Kasumi-1 (cell line): ENCODE data around the gene RASA2.

Source experiments
- DNase-seq, 2 experiments: peaks; one replicate each; lab custom pipeline; 2025; lab: John Stamatoyannopoulos, UW

RASA2 gene, protein sequence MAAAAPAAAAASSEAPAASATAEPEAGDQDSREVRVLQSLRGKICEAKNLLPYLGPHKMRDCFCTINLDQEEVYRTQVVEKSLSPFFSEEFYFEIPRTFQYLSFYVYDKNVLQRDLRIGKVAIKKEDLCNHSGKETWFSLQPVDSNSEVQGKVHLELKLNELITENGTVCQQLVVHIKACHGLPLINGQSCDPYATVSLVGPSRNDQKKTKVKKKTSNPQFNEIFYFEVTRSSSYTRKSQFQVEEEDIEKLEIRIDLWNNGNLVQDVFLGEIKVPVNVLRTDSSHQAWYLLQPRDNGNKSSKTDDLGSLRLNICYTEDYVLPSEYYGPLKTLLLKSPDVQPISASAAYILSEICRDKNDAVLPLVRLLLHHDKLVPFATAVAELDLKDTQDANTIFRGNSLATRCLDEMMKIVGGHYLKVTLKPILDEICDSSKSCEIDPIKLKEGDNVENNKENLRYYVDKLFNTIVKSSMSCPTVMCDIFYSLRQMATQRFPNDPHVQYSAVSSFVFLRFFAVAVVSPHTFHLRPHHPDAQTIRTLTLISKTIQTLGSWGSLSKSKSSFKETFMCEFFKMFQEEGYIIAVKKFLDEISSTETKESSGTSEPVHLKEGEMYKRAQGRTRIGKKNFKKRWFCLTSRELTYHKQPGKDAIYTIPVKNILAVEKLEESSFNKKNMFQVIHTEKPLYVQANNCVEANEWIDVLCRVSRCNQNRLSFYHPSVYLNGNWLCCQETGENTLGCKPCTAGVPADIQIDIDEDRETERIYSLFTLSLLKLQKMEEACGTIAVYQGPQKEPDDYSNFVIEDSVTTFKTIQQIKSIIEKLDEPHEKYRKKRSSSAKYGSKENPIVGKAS

GRCh38 chr3:141486746-141487520, at the start of gene RASA2:
Gene RASA2, plus strand, starts transcription at chr3:141487027. Its CDS starts 57 bp downstream, at chr3:141487084.
- DNase-seq = peak; percentile 42 to 51

- no peak for DNase-seq
Measured at GRCh38 chr3:141439589-141439988, 47.2 kb upstream of the RASA2 start.

GRCh38 chr3:141440942-141441341, 45.9 kb upstream of the RASA2 start:
- DNase-seq = no peak

DNA sequence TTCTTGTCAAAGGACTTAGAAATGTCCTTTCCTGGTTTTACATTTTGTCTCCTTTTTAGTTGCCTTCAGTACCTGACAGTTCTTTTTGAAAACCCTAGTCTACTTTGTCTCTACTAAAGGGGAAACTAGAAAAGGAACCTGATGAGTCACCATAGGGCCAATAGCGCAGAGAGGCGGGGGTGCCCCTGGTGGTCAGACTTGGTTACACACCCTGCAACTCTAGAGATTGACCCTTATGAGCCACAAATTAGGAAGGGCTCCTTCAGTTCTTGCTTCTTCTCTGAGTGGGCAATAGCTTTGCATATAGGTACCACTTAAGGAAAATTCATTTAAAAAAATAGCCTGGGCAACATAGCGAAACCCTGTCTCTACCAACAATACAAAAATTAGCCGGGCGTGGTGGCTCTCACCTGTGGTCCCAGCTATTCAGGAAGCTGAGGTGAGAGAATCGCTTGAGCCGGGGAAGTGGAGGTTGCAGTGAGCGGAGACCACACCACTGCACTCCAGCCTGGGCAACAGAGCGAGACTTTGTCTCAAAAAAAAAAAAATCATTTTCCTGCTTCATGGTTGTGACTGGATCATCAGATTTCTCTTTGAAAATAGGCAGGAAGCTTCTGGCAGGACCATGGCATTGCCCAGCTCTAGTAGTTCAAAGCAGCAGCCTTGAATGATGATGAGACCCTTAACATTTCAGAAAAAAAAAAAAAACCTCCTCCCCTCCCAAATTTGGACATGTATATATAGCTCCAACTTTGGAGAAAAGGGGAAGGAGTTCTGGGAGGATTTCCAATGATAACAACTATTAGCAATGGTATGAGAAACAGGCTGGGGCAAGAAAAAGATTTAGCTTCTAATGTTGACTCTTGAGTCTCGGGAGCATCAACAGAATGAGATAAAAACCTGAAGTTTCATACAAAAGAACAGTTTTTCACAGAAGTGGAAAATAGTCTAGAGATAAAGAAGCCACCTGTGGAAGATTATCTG, 45.2 kb upstream of the RASA2 start:
- peak; percentile 90 to 91 for DNase-seq

DNA sequence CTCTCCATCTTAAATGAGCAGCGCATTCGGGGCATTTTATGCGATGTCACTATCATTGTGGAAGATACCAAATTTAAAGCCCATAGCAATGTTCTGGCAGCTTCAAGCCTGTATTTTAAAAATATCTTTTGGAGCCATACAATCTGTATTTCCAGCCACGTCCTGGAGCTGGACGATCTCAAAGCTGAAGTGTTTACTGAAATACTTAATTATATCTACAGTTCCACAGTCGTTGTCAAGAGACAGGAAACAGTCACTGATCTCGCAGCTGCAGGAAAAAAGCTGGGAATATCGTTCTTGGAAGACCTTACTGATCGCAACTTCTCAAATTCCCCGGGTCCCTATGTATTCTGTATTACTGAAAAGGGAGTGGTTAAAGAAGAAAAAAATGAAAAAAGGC, 44.4 kb upstream of the RASA2 start:
- DNase-seq = no peak

- DNase-seq = no peak
Measured at GRCh38 chr3:141442914-141443313, 43.9 kb upstream of the RASA2 start.

DNA sequence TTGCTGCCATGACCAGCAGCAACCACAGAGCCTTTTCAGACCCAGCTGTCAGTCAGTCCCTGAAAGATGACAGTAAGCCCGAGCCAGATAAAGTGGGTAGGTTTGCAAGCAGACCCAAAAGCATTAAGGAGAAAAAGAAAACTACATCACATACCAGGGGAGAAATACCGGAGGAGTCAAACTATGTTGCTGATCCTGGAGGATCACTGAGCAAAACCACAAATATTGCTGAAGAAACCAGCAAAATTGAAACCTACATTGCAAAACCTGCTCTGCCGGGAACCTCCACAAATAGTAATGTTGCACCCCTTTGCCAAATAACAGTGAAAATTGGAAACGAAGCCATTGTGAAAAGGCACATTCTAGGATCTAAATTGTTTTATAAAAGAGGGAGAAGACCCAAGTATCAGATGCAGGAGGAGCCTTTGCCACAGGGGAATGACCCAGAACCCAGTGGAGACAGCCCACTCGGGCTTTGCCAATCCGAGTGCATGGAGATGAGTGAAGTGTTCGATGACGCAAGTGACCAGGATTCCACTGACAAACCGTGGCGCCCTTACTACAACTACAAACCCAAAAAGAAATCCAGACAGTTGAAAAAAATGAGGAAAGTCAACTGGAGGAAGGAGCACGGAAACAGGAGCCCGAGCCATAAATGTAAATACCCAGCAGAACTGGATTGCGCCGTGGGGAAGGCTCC, 42.1 kb upstream of the RASA2 start:
- no peak for DNase-seq

DNA sequence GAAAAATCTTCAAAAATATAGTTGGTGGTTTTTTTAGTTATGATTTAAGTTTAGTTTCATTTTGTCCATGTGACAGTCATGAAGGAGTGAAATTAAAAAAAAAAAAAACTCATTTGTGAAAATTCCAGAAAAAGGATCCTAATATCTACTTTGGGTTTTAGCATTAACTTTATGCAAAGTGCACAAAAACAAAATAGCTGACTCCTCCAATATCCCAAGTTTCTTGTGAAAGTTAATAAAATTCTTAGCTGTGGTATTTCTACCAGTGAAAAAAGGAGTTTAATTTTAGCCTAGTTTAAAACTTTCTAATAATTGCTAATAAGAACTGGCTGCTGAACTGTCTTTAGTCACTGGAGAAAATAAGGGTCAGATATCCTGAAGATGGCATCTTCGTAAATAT, 40.8 kb upstream of the RASA2 start:
- no peak for DNase-seq

DNA sequence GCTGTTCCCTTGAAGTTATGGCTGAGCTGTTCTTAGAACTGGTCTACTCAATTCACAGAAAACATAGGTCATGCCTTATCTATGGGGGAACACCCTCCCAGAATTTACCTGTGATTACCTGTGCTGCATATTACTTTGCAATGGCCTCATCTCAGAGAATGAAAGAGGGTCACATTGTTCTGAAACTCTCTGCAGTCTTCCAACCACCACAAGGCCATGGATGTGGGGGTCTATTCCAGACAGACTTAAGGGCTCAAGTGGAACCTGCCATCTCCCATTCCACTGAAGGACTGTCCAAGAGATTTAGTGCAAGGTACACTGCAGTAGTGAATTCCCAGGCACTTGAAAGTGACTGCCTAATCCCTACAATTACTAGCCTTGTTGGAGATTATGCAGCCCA, 40.1 kb upstream of the RASA2 start:
- no peak for DNase-seq

GRCh38 chr3:141447383-141447782, 39.4 kb upstream of the RASA2 start:
- DNase-seq = no peak

GRCh38 chr3:141448606-141449220, 38.1 kb upstream of the RASA2 start:
- DNase-seq = no peak

GRCh38 chr3:141449424-141449823, 37.4 kb upstream of the RASA2 start:
- DNase-seq = no peak

- no peak for DNase-seq
Measured at GRCh38 chr3:141450727-141451375, 36.0 kb upstream of the RASA2 start.

DNA sequence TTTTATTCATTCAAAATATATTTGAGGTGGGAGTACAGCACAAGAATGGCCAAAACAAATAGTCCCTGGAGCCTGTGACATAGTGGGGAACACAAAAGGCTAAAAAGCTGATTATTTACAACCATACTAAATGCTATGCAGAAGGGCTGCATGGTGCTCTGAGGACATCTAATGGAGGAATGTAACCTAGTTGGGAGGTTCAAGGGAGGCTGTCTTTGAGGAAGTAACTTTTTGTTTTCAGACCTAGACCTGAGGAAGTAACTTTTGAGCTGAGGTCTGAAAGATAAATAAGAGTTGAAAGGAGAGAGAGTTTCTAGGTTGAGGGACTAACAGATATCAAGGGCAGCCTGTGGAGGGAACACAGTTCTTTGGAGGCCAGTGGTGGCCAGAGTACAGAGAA, 34.8 kb upstream of the RASA2 start:
- DNase-seq = peak; percentile 95 to 96

DNA sequence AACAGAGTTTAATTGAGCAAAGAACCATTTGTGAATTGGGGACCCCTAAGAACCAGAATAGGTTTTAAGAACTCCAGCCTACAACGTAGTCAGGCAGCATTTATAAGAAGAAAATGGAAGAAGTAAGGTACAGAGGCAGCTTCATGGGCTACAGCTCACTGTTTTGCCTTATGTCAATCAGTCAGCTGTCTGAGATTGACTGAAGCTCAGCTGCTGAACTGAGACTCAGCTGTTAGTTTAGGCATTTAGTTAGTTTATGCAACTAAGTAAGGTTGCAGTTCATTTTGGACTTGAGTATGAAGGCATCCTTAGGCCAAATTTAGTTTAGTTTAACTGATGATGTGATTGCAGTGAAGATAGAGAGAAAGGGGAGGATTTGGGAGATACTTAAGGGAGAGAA, 34.1 kb upstream of the RASA2 start:
- no peak for DNase-seq

DNA sequence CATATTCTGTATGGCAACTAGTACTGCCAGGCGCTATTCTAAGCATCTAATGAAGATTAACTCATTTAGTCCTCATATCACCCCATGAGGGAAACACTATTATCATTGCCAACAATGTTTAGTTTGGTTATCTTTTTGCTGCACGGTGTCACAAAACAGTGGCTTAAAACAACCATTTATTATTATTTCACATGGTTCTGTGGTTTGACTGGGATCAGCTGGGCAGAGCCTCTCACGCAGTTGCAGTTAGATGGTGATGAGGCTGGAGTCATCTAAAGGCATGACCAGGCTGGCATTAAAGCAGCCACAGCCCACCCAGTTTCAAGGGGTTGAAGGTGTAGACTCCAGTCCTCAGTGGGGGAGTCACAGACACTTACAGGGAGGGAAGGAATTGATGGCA, 32.8 kb upstream of the RASA2 start:
- no peak for DNase-seq

- peak; percentile 73 to 89 for DNase-seq
Measured at GRCh38 chr3:141454906-141455602, 31.8 kb upstream of the RASA2 start.

- no peak for DNase-seq
Measured at GRCh38 chr3:141455603-141456300, 31.1 kb upstream of the RASA2 start.
